GM12878 (cell line): ENCODE measurements around the gene FAM227B. TPM values are rescaled to one million over a fixed set of nuclear protein-coding genes. Genes with fewer than 3 reads are reported as not detected.

Source experiments
- ATAC-seq: fragments of 200-7000 bp; cut with Tn5 transposase; 3 replicates; pipeline ENCODE4 v1.9.1; 2020; ENCODE audit warnings: mild to moderate bottlenecking, moderate library complexity
- BruUV-seq: library from RNA; stranded (reverse); fragments of 400-500 nt; replicated peaks from 2 replicates; lab custom pipeline; 2021; lab: Mats Ljungman, UMichigan
- CTCF ChIA-PET: fragments of 300-600 bp; sonication (Branson Sonifier 250); formaldehyde crosslinking; extraction: SDS; loops from one replicate; lab custom pipeline; 2021; ENCODE audit warnings: inconsistent platforms; lab: Yijun Ruan, JAX
- POLR2A ChIA-PET: fragments of 350-600 bp; formaldehyde crosslinking; extraction: SDS; loops from one replicate; lab custom pipeline; 2021; ENCODE audit warnings: inconsistent platforms; lab: Charles Lee
- RAD21 ChIA-PET: fragments of 300-600 bp; sonication (Branson Sonifier 250); formaldehyde crosslinking; loops from one replicate; lab custom pipeline; 2023; ENCODE audit warnings: antibody characterized with exemption; ENCODE audit not compliant: unreplicated experiment; lab: Charles Lee
- SMC1A ChIA-PET: fragments of 300-600 bp; sonication (Branson Sonifier 250); formaldehyde crosslinking; loops from one replicate; lab custom pipeline; 2023; ENCODE audit not compliant: unreplicated experiment, uncharacterized antibody; lab: Charles Lee
- DNase-seq: peaks from one replicate; pipeline ENCODE4 v3.0.0-alpha.2; 2011; ENCODE audit warnings: low read depth, low spot score
- FAIRE-seq: peaks from 3 replicates; lab custom pipeline; 2011; peaks lifted over from hg19 to GRCh38; lab: Jason Lieb, UNC
- H2AFZ ChIP-seq: 2 replicates; pipeline ENCODE4 v1.6.0; 2011; ENCODE audit warnings: low read depth, low read length, control low read depth; ENCODE audit not compliant: control insufficient read depth
- H3K27ac ChIP-seq: 2 replicates; pipeline ENCODE4 v1.5.1; 2011; ENCODE audit warnings: control low read depth; ENCODE audit not compliant: control insufficient read depth, insufficient read depth
- H3K27me3 ChIP-seq, 2 experiments: replicated peaks in 1 of 2; 2 replicates each; pipeline versions ENCODE4 v1.6.0 to v1.6.1; 2011; ENCODE audit warnings: low read length in 1 of 2; ENCODE audit not compliant: control insufficient read depth in 2 of 2, insufficient read depth in 2 of 2
- H3K36me3 ChIP-seq, 2 experiments: 2 replicates each; pipeline ENCODE4 v1.5.1; 2011; ENCODE audit warnings: low read length in 1 of 2; ENCODE audit not compliant: control insufficient read depth in 2 of 2, insufficient read depth in 2 of 2
- H3K4me1 ChIP-seq: 2 replicates; pipeline ENCODE4 v1.6.1; 2011; ENCODE audit warnings: mild to moderate bottlenecking, low read length, moderate library complexity, mixed read lengths; ENCODE audit not compliant: control insufficient read depth, insufficient read depth
- H3K4me2 ChIP-seq: 2 replicates; pipeline ENCODE4 v1.6.0; 2011; ENCODE audit warnings: control low read depth; ENCODE audit not compliant: control insufficient read depth, insufficient read depth
- H3K4me3 ChIP-seq: fragments of 200-600 bp; sonication (generic); 2 replicates; pipeline ENCODE4 v1.5.1; 2016
- H3K79me2 ChIP-seq: 2 replicates; pipeline ENCODE4 v1.6.0; 2011; ENCODE audit warnings: low read length; ENCODE audit not compliant: control insufficient read depth, insufficient read depth
- H3K9ac ChIP-seq: 2 replicates; pipeline ENCODE4 v1.8.0; 2011; ENCODE audit warnings: low read length, control low read depth, mixed read lengths; ENCODE audit not compliant: control insufficient read depth, insufficient read depth
- H3K9me3 ChIP-seq: replicated peaks from 3 replicates; pipeline ENCODE4 v1.5.1; 2011; ENCODE audit warnings: mild to moderate bottlenecking, low read length; ENCODE audit not compliant: control insufficient read depth, insufficient read depth
- H4K20me1 ChIP-seq: 2 replicates; pipeline ENCODE4 v1.6.0; 2011; ENCODE audit not compliant: control insufficient read depth, insufficient read depth
- HDAC6 ChIP-seq: fragments of 200-600 bp; sonication (generic); IDR thresholded peaks from one replicate; pipeline ENCODE4 v1.8.0; 2017; ENCODE audit warnings: antibody characterized with exemption; ENCODE audit not compliant: unreplicated experiment
- IRF5 ChIP-seq: fragments of 450-650 bp; IDR thresholded peaks from 2 replicates; pipeline ENCODE4 v1.6.1; 2017; ENCODE audit warnings: borderline replicate concordance
- MAX ChIP-seq: IDR thresholded peaks from 2 replicates; pipeline ENCODE4 v1.6.1; 2012; ENCODE audit warnings: low read depth, low read length, improper control_type of control experiment
- NFIC ChIP-seq: IDR thresholded peaks from 2 replicates; pipeline ENCODE4 v1.6.1; 2012; ENCODE audit warnings: low read depth, mild to moderate bottlenecking, inconsistent platforms, low read length, moderate library complexity
- PAX8 ChIP-seq: fragments of 450-650 bp; IDR thresholded peaks from 2 replicates; pipeline ENCODE4 v1.6.1; 2017; ENCODE audit warnings: mild to moderate bottlenecking, moderate library complexity
- SUZ12 ChIP-seq: fragments of 200-600 bp; sonication (generic); IDR thresholded peaks from one replicate; pipeline ENCODE4 v1.6.1; 2018; ENCODE audit warnings: antibody characterized with exemption, mild to moderate bottlenecking; ENCODE audit not compliant: unreplicated experiment
- WRNIP1 ChIP-seq: IDR thresholded peaks from 2 replicates; pipeline ENCODE4 v1.6.1; 2011; ENCODE audit warnings: low read depth, low read length, improper control_type of control experiment, borderline replicate concordance
- WGBS: methylation state at CpG from one replicate; pipeline ENCODE4 v1.1.6; 2016; ENCODE audit warnings: low lambda C conversion rate; ENCODE audit not compliant: insufficient replicate concordance, insufficient coverage; ENCODE audit errors: missing lambda C conversion rate; 5-methylcytosine and 5-hydroxymethylcytosine counted together
- in situ Hi-C: fragments of 300-500 bp; cut with MboI; formaldehyde crosslinking; loops from 9 replicates; pipeline ENCODE4 v1.14.3; 2018; ENCODE audit warnings: mixed read lengths
- intact Hi-C: fragments of 100-400 bp; cut with micrococcal nuclease; formaldehyde crosslinking; loops from one replicate; pipeline ENCODE4 v1.14.2; 2022; ENCODE audit not compliant: unreplicated experiment
- polyA plus RNA-seq, 11 experiments: library from polyadenylated mRNA; depleted of rRNA in 4 of 11; unstranded in 6 of 11; stranded (reverse) in 5 of 11; fragments of >200 nt; fragmentation: Nextera tagmentation in 4 of 11; fragmentation: Illumina TruSeq in 1 of 11; extraction: Ambion mirVana in 4 of 11; extraction: Trizol in 1 of 11; gene quantifications; 1 replicate in 1 of 11; 2 replicates in 10 of 11; pipeline versions ENCODE4 v1.2.1 to v1.2.3, GENCODE V29; 2011 to 2016; ENCODE audit warnings: inconsistent platforms in 2 of 11, missing spikeins in 2 of 11, low read depth in 1 of 11
- total RNA-seq, 4 experiments: library from RNA; depleted of rRNA in 3 of 4; stranded (reverse); fragments of >200 nt in 3 of 4; fragmentation: Illumina TruSeq in 1 of 4; extraction: Trizol in 1 of 4; gene quantifications; 2 replicates each; pipeline versions ENCODE4 v1.2.1 to v1.2.3, GENCODE V29; 2013 to 2021

The FAM227B gene
- total and polyA plus RNA-seq, 10 of the 15 experiments (the other 5 are each of a cell fraction or from before 2014, with no cell fraction given), result 3.9 to 12.6 (median 6.9) TPM

GRCh38 chr15:49501586-49501985 lies 119.0 kb downstream of the FAM227B start:
- H4K20me1 ChIP-seq, result no peaks in the 10 kb centered on the region
- ATAC-seq, result no peak
- no peak for TF ChIP-seq WRNIP1
- no peak for TF ChIP-seq NFIC
- TF ChIP-seq IRF5, result no peak
- TF ChIP-seq HDAC6, result no peak
- no peak for TF ChIP-seq SUZ12
- no peak for TF ChIP-seq MAX
- TF ChIP-seq PAX8, result no peak
- H3K79me2 ChIP-seq, result no peaks in the 10 kb centered on the region
- ChIA-PET SMC1A (no interaction called here), RAD21 (no interaction called here), CTCF (no interaction called here), POLR2A (no interaction called here)
- no TSS peak for BruUV-seq
- no peak for DNase-seq
- H3K27me3 ChIP-seq, result no peaks in the 10 kb centered on the region
- H3K9ac ChIP-seq, result no peak overlapping the region
- no peaks in the 10 kb centered on the region for H3K36me3 ChIP-seq
- intact Hi-C loops, result no loop called here
- H3K4me1 ChIP-seq, result no peaks in the 10 kb centered on the region
- WGBS, result 63% methylated on average over 1 of the region's 1 CpG
- H2AFZ ChIP-seq, result no peak overlapping the region
- no peak overlapping the region for H3K27ac ChIP-seq
- FAIRE-seq, result no peak
- no peak overlapping the region for H3K4me2 ChIP-seq
- H3K9me3 ChIP-seq, result no peaks in the 10 kb centered on the region
- in situ Hi-C loops, result no loop called here
- H3K4me3 ChIP-seq, result no peak overlapping the region
